EH (cell line): ENCODE data around the gene MACC1.
"Not testable (repeated sequence)": the region's sequence is repeated elsewhere in the genome, so short reads cannot be mapped to it uniquely, and the experiment has no call there.

Source experiments
- DNase-seq: peaks from one replicate; pipeline ENCODE4 v3.0.0-alpha.2; 2015; ENCODE audit warnings: low read depth

The MACC1 gene

GRCh38 chr7:20207811-20208210 lies 9.4 kb downstream of the MACC1 start:
- DNase-seq, result not testable (repeated sequence)

GRCh38 chr7:20206104-20206896 lies 10.9 kb downstream of the MACC1 start:
- no peak for DNase-seq

GRCh38 chr7:20203316-20203715 lies 13.9 kb downstream of the MACC1 start:
- DNase-seq, result no peak

GRCh38 chr7:20201380-20201779 lies 15.8 kb downstream of the MACC1 start:
- no peak for DNase-seq

- no peak for DNase-seq
These were observed 16.2 kb downstream of the MACC1 start for GRCh38 chr7:20200971-20201370.

GRCh38 chr7:20200361-20200760 lies 16.8 kb downstream of the MACC1 start:
- DNase-seq, result no peak

- DNase-seq, result peak; percentile 7
These were observed 18.0 kb downstream of the MACC1 start for GRCh38 chr7:20199015-20199737.

GRCh38 chr7:20198260-20198659 lies 18.9 kb downstream of the MACC1 start:
- no peak for DNase-seq

GRCh38 chr7:20197837-20198236 lies 19.3 kb downstream of the MACC1 start:
- no peak for DNase-seq

- no peak for DNase-seq
These were observed 19.9 kb downstream of the MACC1 start for GRCh38 chr7:20197125-20197748.

GRCh38 chr7:20194343-20194995 lies 22.7 kb downstream of the MACC1 start:
- DNase-seq, result no peak

- DNase-seq, result no peak
These were observed 23.3 kb downstream of the MACC1 start for GRCh38 chr7:20193873-20194272.

- DNase-seq, result no peak
These were observed 23.9 kb downstream of the MACC1 start for GRCh38 chr7:20193242-20193777.

- DNase-seq, result no peak
These were observed 25.8 kb downstream of the MACC1 start for GRCh38 chr7:20191391-20191869.

GRCh38 chr7:20190560-20191390 lies 26.4 kb downstream of the MACC1 start:
- DNase-seq, result no peak

- DNase-seq, result no peak
These were observed 27.3 kb downstream of the MACC1 start for GRCh38 chr7:20189852-20190251.

GRCh38 chr7:20188567-20188966 lies 28.6 kb downstream of the MACC1 start:
- no peak for DNase-seq

GRCh38 chr7:20187850-20188249 lies 29.3 kb downstream of the MACC1 start:
- DNase-seq, result not testable (repeated sequence)

- DNase-seq, result no peak
These were observed 31.2 kb downstream of the MACC1 start for GRCh38 chr7:20185988-20186387.

GRCh38 chr7:20183086-20183485 lies 34.1 kb downstream of the MACC1 start:
- no peak for DNase-seq

GRCh38 chr7:20176578-20177242 lies 40.5 kb downstream of the MACC1 start:
- no peak for DNase-seq
